B cell (primary cell): ENCODE measurements around the gene TREML2.

Source experiments
- EZH2 ChIP-seq: IDR thresholded peaks from 2 replicates; pipeline ENCODE4 v1.6.1; 2012; ENCODE audit warnings: borderline replicate concordance, low read depth, mild to moderate bottlenecking, moderate library complexity, low read length; ENCODE audit not compliant: insufficient read depth, poor library complexity, severe bottlenecking
- TF ChIP-seq, protein P1 (sequence below): fragments of 200-600 bp; IDR thresholded peaks from one replicate; pipeline ENCODE4 v1.8.0; 2022; ENCODE audit warnings: antibody characterized with exemption, mild to moderate bottlenecking

- TF ChIP-seq, protein P1, sequence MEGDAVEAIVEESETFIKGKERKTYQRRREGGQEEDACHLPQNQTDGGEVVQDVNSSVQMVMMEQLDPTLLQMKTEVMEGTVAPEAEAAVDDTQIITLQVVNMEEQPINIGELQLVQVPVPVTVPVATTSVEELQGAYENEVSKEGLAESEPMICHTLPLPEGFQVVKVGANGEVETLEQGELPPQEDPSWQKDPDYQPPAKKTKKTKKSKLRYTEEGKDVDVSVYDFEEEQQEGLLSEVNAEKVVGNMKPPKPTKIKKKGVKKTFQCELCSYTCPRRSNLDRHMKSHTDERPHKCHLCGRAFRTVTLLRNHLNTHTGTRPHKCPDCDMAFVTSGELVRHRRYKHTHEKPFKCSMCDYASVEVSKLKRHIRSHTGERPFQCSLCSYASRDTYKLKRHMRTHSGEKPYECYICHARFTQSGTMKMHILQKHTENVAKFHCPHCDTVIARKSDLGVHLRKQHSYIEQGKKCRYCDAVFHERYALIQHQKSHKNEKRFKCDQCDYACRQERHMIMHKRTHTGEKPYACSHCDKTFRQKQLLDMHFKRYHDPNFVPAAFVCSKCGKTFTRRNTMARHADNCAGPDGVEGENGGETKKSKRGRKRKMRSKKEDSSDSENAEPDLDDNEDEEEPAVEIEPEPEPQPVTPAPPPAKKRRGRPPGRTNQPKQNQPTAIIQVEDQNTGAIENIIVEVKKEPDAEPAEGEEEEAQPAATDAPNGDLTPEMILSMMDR, result no peak
- TF ChIP-seq EZH2, result no peak
These were observed 23.7 kb downstream of the TREML2 start for GRCh38 chr6:41177287-41177686.
